Measurements from ENCODE around the gene PDLIM1. TPM values are rescaled to one million over a fixed set of nuclear protein-coding genes. Genes with fewer than 3 reads are reported as not detected.

The PDLIM1 gene
- total RNA-seq, 2 donors from 2014 or later, result 93.9 to 158 TPM

- H3K27me3 ChIP-seq (ENCODE audit: control insufficient read depth, insufficient read depth, low read length, poor library complexity, severe bottlenecking), result no peaks in the 10 kb centered on the region
- no peak overlapping the region for H3K9ac ChIP-seq (ENCODE audit: extremely low read depth, low read length, poor library complexity, severe bottlenecking)
- Mint-ChIP-seq H3K27ac (no peak overlapping the region), H3K9me3 (no peaks in the 10 kb centered on the region), H3K4me3 (no peak overlapping the region), H3K27me3 (ENCODE audit: insufficient read depth) (peaks cover 3% of the 10 kb centered on the region), H3K36me3 (ENCODE audit: low read depth) (peaks cover 9% of the 10 kb centered on the region), H3K4me1 (peaks cover 27% of the 10 kb centered on the region)
- no peaks in the 10 kb centered on the region for H3K36me3 ChIP-seq (ENCODE audit: control insufficient read depth, insufficient read depth, low read length)
- H3K4me1 ChIP-seq (ENCODE audit: control insufficient read depth, insufficient read depth, low read length), result peaks cover 12% of the 10 kb centered on the region
- no peak for TF ChIP-seq CTCF (conservative IDR thresholded peaks at IDR 0.05)
- no peak overlapping the region for H3K4me3 ChIP-seq (ENCODE audit: low read length)
- no peaks in the 10 kb centered on the region for H3K9me3 ChIP-seq (ENCODE audit: control insufficient read depth, low read length)
- no peak overlapping the region for H3K27ac ChIP-seq (ENCODE audit: low read depth, low read length)
- DNase-seq, result no peak
Measured at GRCh38 chr10:95319239-95319638, 28.4 kb upstream of the PDLIM1 start.

GRCh38 chr10:95315509-95315908 lies 24.7 kb upstream of the PDLIM1 start:
- Mint-ChIP-seq H3K4me1 (peaks cover 55% of the 10 kb centered on the region), H3K9me3 (no peaks in the 10 kb centered on the region), H3K4me3 (no peak overlapping the region), H3K27ac (peak overlapping the region; percentile 64), H3K36me3 (ENCODE audit: low read depth) (peaks cover 1% of the 10 kb centered on the region), H3K27me3 (ENCODE audit: insufficient read depth) (peaks cover 3% of the 10 kb centered on the region)
- WGBS, 2 experiments (ENCODE audit: insufficient coverage in 1 of 2, insufficient read length in 1 of 2), result 77% methylated on average over 2 of the region's 2 CpGs; no CpG with 5 or more reads in 1 of the 2 experiments
- H3K9me3 ChIP-seq (ENCODE audit: control insufficient read depth, low read length), result no peaks in the 10 kb centered on the region
- no peaks in the 10 kb centered on the region for H3K36me3 ChIP-seq (ENCODE audit: control insufficient read depth, insufficient read depth, low read length)
- no peak overlapping the region for H3K9ac ChIP-seq (ENCODE audit: extremely low read depth, low read length, poor library complexity, severe bottlenecking)
- H3K4me1 ChIP-seq (ENCODE audit: control insufficient read depth, insufficient read depth, low read length), result peaks cover 26% of the 10 kb centered on the region
- no peaks in the 10 kb centered on the region for H3K27me3 ChIP-seq (ENCODE audit: control insufficient read depth, insufficient read depth, low read length, poor library complexity, severe bottlenecking)
- DNase-seq, result no peak
- no peak overlapping the region for H3K4me3 ChIP-seq (ENCODE audit: low read length)
- no peak overlapping the region for H3K27ac ChIP-seq (ENCODE audit: low read depth, low read length)
- no peak for TF ChIP-seq CTCF (conservative IDR thresholded peaks at IDR 0.05)

- DNase-seq, result no peak
- Mint-ChIP-seq H3K36me3 (ENCODE audit: low read depth) (peaks cover 1% of the 10 kb centered on the region), H3K27ac (peak overlapping the region; percentile 28), H3K4me1 (peaks cover 62% of the 10 kb centered on the region), H3K9me3 (no peaks in the 10 kb centered on the region), H3K4me3 (no peak overlapping the region), H3K27me3 (ENCODE audit: insufficient read depth) (peaks cover 3% of the 10 kb centered on the region)
- Histone ChIP-seq H3K36me3 (ENCODE audit: control insufficient read depth, insufficient read depth, low read length) (no peaks in the 10 kb centered on the region), H3K4me1 (ENCODE audit: control insufficient read depth, insufficient read depth, low read length) (peaks cover 29% of the 10 kb centered on the region), H3K9me3 (ENCODE audit: control insufficient read depth, low read length) (no peaks in the 10 kb centered on the region), H3K4me3 (ENCODE audit: low read length) (no peak overlapping the region), H3K9ac (ENCODE audit: extremely low read depth, low read length, poor library complexity, severe bottlenecking) (no peak overlapping the region), H3K27me3 (ENCODE audit: control insufficient read depth, insufficient read depth, low read length, poor library complexity, severe bottlenecking) (no peaks in the 10 kb centered on the region), H3K27ac (ENCODE audit: low read depth, low read length) (no peak overlapping the region)
- TF ChIP-seq CTCF (conservative IDR thresholded peaks at IDR 0.05), result no peak
- WGBS, 2 experiments (ENCODE audit: insufficient coverage in 1 of 2, insufficient read length in 1 of 2), result 87% methylated on average over 3 to 4 of the region's 4 CpGs
Measured at GRCh38 chr10:95314192-95314918, 23.6 kb upstream of the PDLIM1 start.
